ENCODE data around the gene MKRN1. TPM values are rescaled to one million over a fixed set of nuclear protein-coding genes. Genes with fewer than 3 reads are reported as not detected.
A peak's percentile ranks its signal among the peaks of the same experiment; 100 is the strongest.

MKRN1 gene
- total RNA-seq, 4 donors from 2014 or later, result 66.6 to 122 (median 87.5) TPM

GRCh38 chr7:140521421-140521820 lies 42.1 kb upstream of the MKRN1 start:
- ATAC-seq, result no peak
- no peak overlapping the region for H3K4me3 ChIP-seq
- H3K9me3 ChIP-seq, result no peaks in the 10 kb centered on the region
- no peaks in the 10 kb centered on the region for H3K27me3 ChIP-seq
- 90% methylated on average over 2 of the region's 3 CpGs; no CpG with 5 or more reads in 1 of the 2 donors for whole genome bisulfite sequencing, 2 donors (ENCODE audit: low coverage in 1 of 2)
- H3K4me1 ChIP-seq, result peaks cover 0 to 53% (median 15%) of the 10 kb centered on the region in 3 donors
- TF ChIP-seq EP300 (IDR thresholded peaks at IDR 0.05), result no peak
- peaks cover 0 to 58% of the 10 kb centered on the region in 2 donors for H3K36me3 ChIP-seq
- peak overlapping the region in 3 of 4 donors; percentile 57 to 85 (median 82) for H3K27ac ChIP-seq

GRCh38 chr7:140519007-140519399 lies 39.7 kb upstream of the MKRN1 start:
- no peaks in the 10 kb centered on the region for H3K9me3 ChIP-seq
- no peak overlapping the region for H3K4me3 ChIP-seq
- peak; percentile 20 for ATAC-seq
- H3K4me1 ChIP-seq, result peaks cover 0 to 36% (median 15%) of the 10 kb centered on the region in 3 donors
- peak overlapping the region; percentile 59 to 85 (median 84) for H3K27ac ChIP-seq
- WGBS, 2 donors (ENCODE audit: low coverage in 1 of 2), result 29 to 40% methylated on average over 2 to 7 of the region's 7 CpGs
- TF ChIP-seq CTCF (IDR thresholded peaks at IDR 0.05) (peak in 1 of 4 experiments; percentile 11), POLR2A (IDR thresholded peaks at IDR 0.05) (no peak)
- no peaks in the 10 kb centered on the region for H3K27me3 ChIP-seq
- peaks cover 0 to 46% of the 10 kb centered on the region in 2 donors for H3K36me3 ChIP-seq

- peak overlapping the region; percentile 59 to 85 (median 84) for H3K27ac ChIP-seq
- H3K4me1 ChIP-seq, result peaks cover 0 to 31% (median 15%) of the 10 kb centered on the region in 3 donors
- 75 to 79% methylated on average over 8 to 13 of the region's 15 CpGs for WGBS, 2 donors (ENCODE audit: low coverage in 1 of 2)
- ATAC-seq, result peak; percentile 1
- H3K4me3 ChIP-seq, result no peak overlapping the region
- H3K9me3 ChIP-seq, result no peaks in the 10 kb centered on the region
- TF ChIP-seq POLR2A (IDR thresholded peaks at IDR 0.05) (no peak), POLR2AphosphoS5 (IDR thresholded peaks at IDR 0.05) (no peak), EP300 (IDR thresholded peaks at IDR 0.05) (no peak), CTCF (IDR thresholded peaks at IDR 0.05) (no peak)
- H3K36me3 ChIP-seq, result peaks cover 0 to 41% of the 10 kb centered on the region in 2 donors
- no peaks in the 10 kb centered on the region for H3K27me3 ChIP-seq
These were observed 39.2 kb upstream of the MKRN1 start for GRCh38 chr7:140518370-140519006.

- Histone ChIP-seq H3K4me3 (no peak overlapping the region), H3K4me1 (peaks cover 0 to 33% (median 15%) of the 10 kb centered on the region in 3 donors), H3K27me3 (no peaks in the 10 kb centered on the region), H3K9me3 (no peaks in the 10 kb centered on the region), H3K36me3 (peaks cover 0 to 33% of the 10 kb centered on the region in 2 donors), H3K27ac (peak overlapping the region; percentile 59 to 85 (median 84))
- peak; percentile 92 for ATAC-seq
- WGBS, 2 donors (ENCODE audit: low coverage in 1 of 2), result 12 to 30% methylated on average over 7 to 13 of the region's 31 CpGs
- TF ChIP-seq CTCF (IDR thresholded peaks at IDR 0.05), result peak in 3 of 4 experiments; percentile 95 to 96 (median 96)
- TF ChIP-seq EP300 (IDR thresholded peaks at IDR 0.05), result no peak
- peak; percentile 49 for TF ChIP-seq POLR2AphosphoS5 (IDR thresholded peaks at IDR 0.05)
These were observed 38.5 kb upstream of the MKRN1 start for GRCh38 chr7:140517546-140518369.

GRCh38 chr7:140512317-140513000 lies 33.2 kb upstream of the MKRN1 start:
- 20% methylated on average over 7 of the region's 9 CpGs; no CpG with 5 or more reads in 1 of the 2 donors for WGBS, 2 donors (ENCODE audit: low coverage in 1 of 2)
- Histone ChIP-seq H3K27me3 (no peaks in the 10 kb centered on the region), H3K9me3 (no peaks in the 10 kb centered on the region), H3K27ac (peak overlapping the region in 3 of 4 donors; percentile 30 to 48 (median 37)), H3K4me1 (peaks cover 0 to 26% (median 4%) of the 10 kb centered on the region in 3 donors), H3K4me3 (no peak overlapping the region), H3K36me3 (peaks cover 0 to 5% of the 10 kb centered on the region in 2 donors)
- no peak for ATAC-seq
- no peak for TF ChIP-seq POLR2A (IDR thresholded peaks at IDR 0.05)
- no peak for TF ChIP-seq EP300 (IDR thresholded peaks at IDR 0.05)
- TF ChIP-seq CTCF (IDR thresholded peaks at IDR 0.05), result no peak
- TF ChIP-seq POLR2AphosphoS5 (IDR thresholded peaks at IDR 0.05), result no peak
